ENCODE measurements around the gene AUTS2. TPM values are rescaled to one million over a fixed set of nuclear protein-coding genes. Genes with fewer than 3 reads are reported as not detected.
A peak's percentile ranks its signal among the peaks of the same experiment; 100 is the strongest.

The AUTS2 gene
- total RNA-seq, 6 experiments from 2014 or later, result 10.4 to 32.0 (median 19.3) TPM

- no peak overlapping the region for H3K4me3 ChIP-seq
Measured at GRCh38 chr7:69799048-69799697, 200.9 kb downstream of the AUTS2 start.

DNA sequence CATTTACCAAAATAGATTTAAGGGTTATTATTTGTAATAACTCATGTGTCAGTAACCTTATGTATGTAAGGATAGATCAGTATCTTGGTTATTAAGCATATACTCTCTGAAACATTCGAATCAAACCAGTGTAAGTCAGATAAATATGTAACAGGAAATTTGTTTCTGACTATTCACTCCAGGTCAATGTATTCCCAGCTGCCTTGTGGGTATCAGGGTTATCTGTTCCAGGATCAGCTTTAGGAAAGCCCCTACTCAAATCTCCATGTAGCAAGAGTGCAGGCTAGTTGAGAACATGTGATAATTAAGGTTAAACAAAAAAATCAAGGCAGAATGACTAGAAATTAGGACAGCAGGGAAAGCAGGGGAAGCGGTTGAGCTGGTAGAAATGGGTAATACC is 201.7 kb downstream of the AUTS2 start:
- H3K9me3 ChIP-seq, result no peaks in the 10 kb centered on the region
- H3K27ac ChIP-seq, result no peak overlapping the region
- H3K4me1 ChIP-seq, result peaks cover 0 to 8% (median 0%) of the 10 kb centered on the region in 4 donors
- DNase-seq (no peak), ATAC-seq (peak in 1 of 4 donors; percentile 15)
- no peak for TF ChIP-seq POLR2A (IDR thresholded peaks at IDR 0.05)
- TF ChIP-seq, protein P1, sequence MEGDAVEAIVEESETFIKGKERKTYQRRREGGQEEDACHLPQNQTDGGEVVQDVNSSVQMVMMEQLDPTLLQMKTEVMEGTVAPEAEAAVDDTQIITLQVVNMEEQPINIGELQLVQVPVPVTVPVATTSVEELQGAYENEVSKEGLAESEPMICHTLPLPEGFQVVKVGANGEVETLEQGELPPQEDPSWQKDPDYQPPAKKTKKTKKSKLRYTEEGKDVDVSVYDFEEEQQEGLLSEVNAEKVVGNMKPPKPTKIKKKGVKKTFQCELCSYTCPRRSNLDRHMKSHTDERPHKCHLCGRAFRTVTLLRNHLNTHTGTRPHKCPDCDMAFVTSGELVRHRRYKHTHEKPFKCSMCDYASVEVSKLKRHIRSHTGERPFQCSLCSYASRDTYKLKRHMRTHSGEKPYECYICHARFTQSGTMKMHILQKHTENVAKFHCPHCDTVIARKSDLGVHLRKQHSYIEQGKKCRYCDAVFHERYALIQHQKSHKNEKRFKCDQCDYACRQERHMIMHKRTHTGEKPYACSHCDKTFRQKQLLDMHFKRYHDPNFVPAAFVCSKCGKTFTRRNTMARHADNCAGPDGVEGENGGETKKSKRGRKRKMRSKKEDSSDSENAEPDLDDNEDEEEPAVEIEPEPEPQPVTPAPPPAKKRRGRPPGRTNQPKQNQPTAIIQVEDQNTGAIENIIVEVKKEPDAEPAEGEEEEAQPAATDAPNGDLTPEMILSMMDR (IDR thresholded peaks at IDR 0.05), result no peak
- 75% methylated on average over 2 of the region's 2 CpGs for WGBS (ENCODE audit: insufficient coverage, low coverage, low lambda C conversion rate, missing lambda C conversion rate)
- no peaks in the 10 kb centered on the region for H3K27me3 ChIP-seq
- intact Hi-C loops (cut with DNase I), result no loop called here
- H3K4me3 ChIP-seq, result no peak overlapping the region
- no peaks in the 10 kb centered on the region for H3K36me3 ChIP-seq

More at GRCh38 chr7:69799048-69799697, 200.9 kb downstream of the AUTS2 start:
- peaks cover 0 to 8% (median 0%) of the 10 kb centered on the region in 4 donors for H3K4me1 ChIP-seq
- WGBS (ENCODE audit: insufficient coverage, low coverage, low lambda C conversion rate, missing lambda C conversion rate), result 90% methylated on average over 3 of the region's 4 CpGs
- no peak for DNase-seq
- no peak for ATAC-seq
- TF ChIP-seq POLR2A (IDR thresholded peaks at IDR 0.05), result no peak
- TF ChIP-seq, protein P1 (IDR thresholded peaks at IDR 0.05), result no peak
- no peaks in the 10 kb centered on the region for H3K9me3 ChIP-seq
- no peaks in the 10 kb centered on the region for H3K36me3 ChIP-seq
- intact Hi-C loops (cut with DNase I), result no loop called here
- H3K27ac ChIP-seq, result no peak overlapping the region
- no peaks in the 10 kb centered on the region for H3K27me3 ChIP-seq

GRCh38 chr7:69800495-69800894 is 202.2 kb downstream of the AUTS2 start:
- ATAC-seq, result peak; percentile 58 to 84 (median 71)
- TF ChIP-seq, protein P1 (IDR thresholded peaks at IDR 0.05), result no peak
- no peak for TF ChIP-seq POLR2A (IDR thresholded peaks at IDR 0.05)
- Histone ChIP-seq H3K27me3 (no peaks in the 10 kb centered on the region), H3K4me3 (no peak overlapping the region), H3K36me3 (no peaks in the 10 kb centered on the region), H3K9me3 (no peaks in the 10 kb centered on the region), H3K27ac (no peak overlapping the region), H3K4me1 (peaks cover 0 to 8% (median 0%) of the 10 kb centered on the region in 4 donors)
- intact Hi-C loops (cut with DNase I), result no loop called here
- DNase-seq, result no peak

DNA sequence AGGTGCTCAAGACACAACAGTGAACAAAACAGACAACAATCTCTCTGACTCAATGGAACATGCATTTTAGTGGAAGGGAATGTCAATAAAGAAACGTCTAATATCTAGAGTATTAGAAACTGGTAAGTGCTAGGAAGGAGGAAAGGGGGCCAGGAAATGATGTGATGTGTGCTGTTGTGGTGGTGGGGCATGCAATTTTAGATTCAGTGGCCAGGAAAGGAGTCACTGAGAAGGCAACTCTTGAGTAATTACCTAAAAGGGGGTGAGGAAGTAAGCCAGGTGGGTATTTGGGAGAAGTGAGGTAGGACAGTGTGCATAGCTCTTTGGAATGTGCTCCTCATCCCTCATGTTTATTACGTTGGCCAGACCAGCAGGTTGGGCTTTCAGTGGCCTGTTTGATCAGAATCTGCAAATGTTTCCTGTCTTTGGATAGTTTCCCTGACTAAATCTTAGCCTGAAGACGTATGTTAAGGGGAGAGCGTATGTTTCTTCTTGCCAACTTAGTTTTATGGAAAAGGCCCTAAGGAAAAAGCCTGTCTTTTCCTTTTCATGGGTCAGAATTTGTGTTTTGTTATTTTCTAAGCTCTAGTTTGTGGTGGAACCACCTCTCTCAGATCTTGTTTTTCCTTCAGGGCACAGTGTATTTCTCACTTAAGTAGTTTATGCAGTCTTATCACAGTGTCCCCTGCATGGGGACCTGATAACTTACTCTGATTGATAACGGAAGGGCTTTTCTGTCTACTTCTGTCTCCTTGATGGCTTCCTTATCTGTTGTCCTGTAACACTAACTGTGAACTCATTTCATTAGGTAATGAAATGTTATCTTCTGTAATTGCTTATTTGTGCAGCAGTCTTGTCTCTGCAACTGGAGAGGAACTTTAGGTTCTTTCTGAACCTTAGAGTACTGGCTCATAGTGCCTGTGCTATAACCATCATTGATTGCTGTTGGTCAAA is 203.7 kb downstream of the AUTS2 start:
- DNase-seq (no peak), ATAC-seq (no peak)
- no peak overlapping the region for H3K4me3 ChIP-seq
- no peaks in the 10 kb centered on the region for H3K27me3 ChIP-seq
- peaks cover 0 to 8% (median 0%) of the 10 kb centered on the region in 4 donors for H3K4me1 ChIP-seq
- no peaks in the 10 kb centered on the region for H3K36me3 ChIP-seq
- WGBS (ENCODE audit: insufficient coverage, low coverage, low lambda C conversion rate, missing lambda C conversion rate), result 69% methylated on average over 5 of the region's 5 CpGs
- intact Hi-C loops (cut with DNase I), result no loop called here
- H3K27ac ChIP-seq, result no peak overlapping the region
- TF ChIP-seq, protein P1 (IDR thresholded peaks at IDR 0.05), result no peak
- no peak for TF ChIP-seq POLR2A (IDR thresholded peaks at IDR 0.05)
- no peaks in the 10 kb centered on the region for H3K9me3 ChIP-seq
